Astrocyte of the hippocampus (primary cell): ENCODE results near the gene ASCL2.

Experiments
- DNase-seq: peaks from one replicate; pipeline ENCODE4 v3.0.0; 2011; ENCODE audit warnings: low read depth, low spot score

Gene ASCL2

GRCh38 chr11:2272228-2272945 lies 2.0 kb upstream of the ASCL2 start:
- DNase-seq, result no peak

- no peak for DNase-seq
These were observed 1.2 kb upstream of the ASCL2 start for GRCh38 chr11:2271327-2272227.

GRCh38 chr11:2271077-2271326 lies 614 bp upstream of the ASCL2 start:
- no peak for DNase-seq

GRCh38 chr11:2269601-2270321 lies 627 bp downstream of the ASCL2 start:
- peak; percentile 70 for DNase-seq

GRCh38 chr11:2268729-2269600 lies 1.4 kb downstream of the ASCL2 start:
- DNase-seq, result peak; percentile 35

GRCh38 chr11:2267851-2268728 lies 2.3 kb downstream of the ASCL2 start:
- DNase-seq, result no peak

GRCh38 chr11:2267306-2267850 lies 3.0 kb downstream of the ASCL2 start:
- no peak for DNase-seq

GRCh38 chr11:2266586-2267305 lies 3.6 kb downstream of the ASCL2 start:
- DNase-seq, result no peak

- no peak for DNase-seq
These were observed 4.4 kb downstream of the ASCL2 start for GRCh38 chr11:2265854-2266585.

GRCh38 chr11:2265396-2265795 lies 5.0 kb downstream of the ASCL2 start:
- DNase-seq, result no peak

GRCh38 chr11:2264366-2265053 lies 5.9 kb downstream of the ASCL2 start:
- DNase-seq, result no peak

GRCh38 chr11:2263724-2264360 lies 6.5 kb downstream of the ASCL2 start:
- DNase-seq, result no peak

- no peak for DNase-seq
These were observed 7.3 kb downstream of the ASCL2 start for GRCh38 chr11:2263071-2263565.

GRCh38 chr11:2262301-2263070 lies 7.9 kb downstream of the ASCL2 start:
- DNase-seq, result no peak

GRCh38 chr11:2261436-2262230 lies 8.8 kb downstream of the ASCL2 start:
- no peak for DNase-seq
